Fibroblast of lung (primary cell): ENCODE results near the gene FN3K.

Experiments used
- EZH2 ChIP-seq: IDR thresholded peaks from 2 replicates; pipeline ENCODE4 v1.5.1; 2012; ENCODE audit warnings: low read length, control low read depth, mild to moderate bottlenecking; ENCODE audit errors: missing control alignments
- TF ChIP-seq, protein P1 (sequence below), 2 donors: IDR thresholded peaks in 1 of 2; conservative IDR thresholded peaks in 1 of 2; 1 replicate in 1 of 2; 2 replicates in 1 of 2; pipeline ENCODE4 v1.5.1; 2011 to 2012; ENCODE audit warnings: low read length in 2 of 2, control low read depth in 1 of 2, inconsistent platforms in 1 of 2, low read depth in 1 of 2, mild to moderate bottlenecking in 1 of 2

DNA sequence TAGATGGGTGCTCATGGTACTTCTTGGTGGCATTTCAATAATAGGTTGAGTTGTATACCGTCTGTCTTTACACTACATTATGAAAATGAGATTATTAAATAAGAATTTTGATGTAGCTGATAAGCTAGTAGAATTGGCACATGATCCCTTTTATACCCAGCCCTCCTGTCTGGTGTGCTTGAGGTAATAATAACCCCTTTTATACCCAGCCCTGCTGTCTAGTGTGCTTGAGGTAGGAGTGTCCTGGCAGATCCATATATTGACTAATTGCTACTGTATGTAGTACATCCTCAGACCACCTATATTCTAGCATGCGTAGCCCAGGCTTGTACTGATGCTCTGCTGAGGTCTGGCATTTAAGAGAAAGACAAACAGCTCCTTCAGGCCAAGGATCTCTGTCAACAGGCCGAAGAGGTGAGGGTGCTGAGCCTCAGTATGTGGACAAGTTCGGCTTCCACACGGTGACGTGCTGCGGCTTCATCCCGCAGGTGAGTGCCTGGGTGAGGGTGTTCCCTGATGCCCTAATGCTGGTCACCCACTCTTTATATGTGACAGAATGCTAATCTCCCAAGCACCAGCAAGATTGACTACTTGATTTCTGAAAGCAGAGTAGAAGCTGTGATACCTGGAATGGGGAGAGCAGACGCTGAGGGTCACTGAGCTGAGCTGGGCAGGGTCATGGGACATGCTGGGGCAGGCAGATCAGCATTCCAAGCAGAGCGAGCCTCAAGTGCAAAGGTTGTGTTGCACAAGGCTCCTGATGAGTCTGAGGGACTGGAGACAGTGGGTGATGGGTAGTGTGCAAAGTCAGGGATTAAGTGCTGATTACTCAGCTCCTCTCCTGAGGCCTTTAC lies 5.7 kb downstream of the FN3K start:
- TF ChIP-seq, protein P1, sequence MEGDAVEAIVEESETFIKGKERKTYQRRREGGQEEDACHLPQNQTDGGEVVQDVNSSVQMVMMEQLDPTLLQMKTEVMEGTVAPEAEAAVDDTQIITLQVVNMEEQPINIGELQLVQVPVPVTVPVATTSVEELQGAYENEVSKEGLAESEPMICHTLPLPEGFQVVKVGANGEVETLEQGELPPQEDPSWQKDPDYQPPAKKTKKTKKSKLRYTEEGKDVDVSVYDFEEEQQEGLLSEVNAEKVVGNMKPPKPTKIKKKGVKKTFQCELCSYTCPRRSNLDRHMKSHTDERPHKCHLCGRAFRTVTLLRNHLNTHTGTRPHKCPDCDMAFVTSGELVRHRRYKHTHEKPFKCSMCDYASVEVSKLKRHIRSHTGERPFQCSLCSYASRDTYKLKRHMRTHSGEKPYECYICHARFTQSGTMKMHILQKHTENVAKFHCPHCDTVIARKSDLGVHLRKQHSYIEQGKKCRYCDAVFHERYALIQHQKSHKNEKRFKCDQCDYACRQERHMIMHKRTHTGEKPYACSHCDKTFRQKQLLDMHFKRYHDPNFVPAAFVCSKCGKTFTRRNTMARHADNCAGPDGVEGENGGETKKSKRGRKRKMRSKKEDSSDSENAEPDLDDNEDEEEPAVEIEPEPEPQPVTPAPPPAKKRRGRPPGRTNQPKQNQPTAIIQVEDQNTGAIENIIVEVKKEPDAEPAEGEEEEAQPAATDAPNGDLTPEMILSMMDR (conservative IDR thresholded peaks at IDR 0.05 in 1 of 2, IDR thresholded peaks at IDR 0.05 in 1 of 2; ENCODE audit: low read depth in 1 of 2, low read length in 2 of 2) = no peak
- no peak for TF ChIP-seq EZH2
